GM12878 (cell line): Measurements from ENCODE around the gene DNAH17. TPM values are rescaled to one million over a fixed set of nuclear protein-coding genes. Genes with fewer than 3 reads are reported as not detected.

Experiments used
- ASH2L ChIP-seq: fragments of 300-600, 200-600 bp; sonication (generic); IDR thresholded peaks from 2 replicates; pipeline ENCODE4 v1.6.1; 2017; ENCODE audit warnings: low read depth, mild to moderate bottlenecking, borderline replicate concordance
- BCL11A ChIP-seq: IDR thresholded peaks from 2 replicates; pipeline ENCODE4 v1.6.1; 2011; ENCODE audit warnings: low read depth, low read length
- CBX5 ChIP-seq: sonication (generic); IDR thresholded peaks from 2 replicates; pipeline ENCODE4 v1.6.1; 2016; ENCODE audit warnings: low read depth, moderate library complexity, mild to moderate bottlenecking, inconsistent platforms
- HCFC1 ChIP-seq: fragments of 150-350 bp; IDR thresholded peaks from 2 replicates; pipeline ENCODE4 v1.6.1; 2014; ENCODE audit warnings: low read length
- HDAC2 ChIP-seq: fragments of 200-600 bp; sonication (generic); IDR thresholded peaks from 2 replicates; pipeline ENCODE4 v1.6.1; 2017
- IRF5 ChIP-seq: fragments of 450-650 bp; IDR thresholded peaks from 2 replicates; pipeline ENCODE4 v1.6.1; 2017; ENCODE audit warnings: borderline replicate concordance
- KDM1A ChIP-seq: fragments of 200-600 bp; sonication (generic); IDR thresholded peaks from 2 replicates; pipeline ENCODE4 v1.6.1; 2016; ENCODE audit warnings: borderline replicate concordance
- NBN ChIP-seq: fragments of 450-650 bp; IDR thresholded peaks from 2 replicates; pipeline ENCODE4 v1.6.1; 2016
- NFYA ChIP-seq: IDR thresholded peaks from 2 replicates; pipeline ENCODE4 v1.6.1; 2011; ENCODE audit warnings: low read depth, mild to moderate bottlenecking, low read length, improper control_type of control experiment, borderline replicate concordance
- NFYB ChIP-seq: IDR thresholded peaks from 2 replicates; pipeline ENCODE4 v1.6.1; 2011; ENCODE audit warnings: low read depth, mild to moderate bottlenecking, low read length, improper control_type of control experiment, moderate library complexity; ENCODE audit not compliant: insufficient read depth
- PBX3 ChIP-seq: IDR thresholded peaks from 2 replicates; pipeline ENCODE4 v1.6.1; 2011; ENCODE audit warnings: mild to moderate bottlenecking, low read depth, low read length, moderate library complexity; ENCODE audit not compliant: insufficient replicate concordance
- SMC3 ChIP-seq: IDR thresholded peaks from 2 replicates; pipeline ENCODE4 v1.6.1; 2011; ENCODE audit warnings: low read length, improper control_type of control experiment, borderline replicate concordance
- SPI1 ChIP-seq: IDR thresholded peaks from 2 replicates; pipeline ENCODE4 v1.6.1; 2011; ENCODE audit warnings: low read depth, mild to moderate bottlenecking, low read length, moderate library complexity, borderline replicate concordance; ENCODE audit not compliant: insufficient read depth
- STAT1 ChIP-seq: fragments of 450-650 bp; conservative IDR thresholded peaks from 2 replicates; pipeline ENCODE4 v1.6.1; 2014; ENCODE audit warnings: antibody characterized with exemption, mild to moderate bottlenecking
- TAF1 ChIP-seq: IDR thresholded peaks from 2 replicates; pipeline ENCODE4 v1.6.1; 2011; ENCODE audit warnings: mild to moderate bottlenecking, low read depth, low read length, borderline replicate concordance
- USF2 ChIP-seq: IDR thresholded peaks from 2 replicates; pipeline ENCODE4 v1.6.1; 2011; ENCODE audit warnings: low read depth, low read length, improper control_type of control experiment, borderline replicate concordance
- YY1 ChIP-seq: IDR thresholded peaks from 2 replicates; pipeline ENCODE4 v1.6.1; 2011; ENCODE audit warnings: low read depth, mild to moderate bottlenecking, low read length
- ZBED1 ChIP-seq: IDR thresholded peaks from 2 replicates; pipeline ENCODE4 v1.6.1; 2016; ENCODE audit warnings: borderline replicate concordance
- ZBTB4 ChIP-seq: fragments of 450-650 bp; formaldehyde crosslinking; IDR thresholded peaks from 2 replicates; pipeline ENCODE4 v1.4.0; 2022; ENCODE audit warnings: mild to moderate bottlenecking, moderate library complexity
- ZNF274 ChIP-seq: IDR thresholded peaks from one replicate; pipeline ENCODE4 v1.8.0; 2011; ENCODE audit not compliant: insufficient read length, insufficient read depth
- polyA plus RNA-seq, 11 experiments: library from polyadenylated mRNA; depleted of rRNA in 4 of 11; unstranded in 6 of 11; stranded (reverse) in 5 of 11; fragments of >200 nt; fragmentation: Nextera tagmentation in 4 of 11; fragmentation: Illumina TruSeq in 1 of 11; extraction: Ambion mirVana in 4 of 11; extraction: Trizol in 1 of 11; gene quantifications; 1 replicate in 1 of 11; 2 replicates in 10 of 11; pipeline versions ENCODE4 v1.2.1 to v1.2.3, GENCODE V29; 2011 to 2016; ENCODE audit warnings: inconsistent platforms in 2 of 11, missing spikeins in 2 of 11, low read depth in 1 of 11
- total RNA-seq, 4 experiments: library from RNA; depleted of rRNA in 3 of 4; stranded (reverse); fragments of >200 nt in 3 of 4; fragmentation: Illumina TruSeq in 1 of 4; extraction: Trizol in 1 of 4; gene quantifications; 2 replicates each; pipeline versions ENCODE4 v1.2.1 to v1.2.3, GENCODE V29; 2013 to 2021
- TF ChIP-seq, protein P1 (sequence below): IDR thresholded peaks from 2 replicates; pipeline ENCODE4 v1.6.1; 2011; ENCODE audit warnings: borderline replicate concordance, low read depth, mild to moderate bottlenecking, moderate library complexity, mixed read lengths, low read length; ENCODE audit not compliant: insufficient read depth; ENCODE audit errors: extremely low read length
- TF ChIP-seq, protein P2 (sequence below): fragments of 450-650 bp; IDR thresholded peaks from 2 replicates; pipeline ENCODE4 v1.6.1; 2018; ENCODE audit warnings: borderline replicate concordance, mild to moderate bottlenecking; ENCODE audit not compliant: partially characterized antibody

The DNAH17 gene
- total and polyA plus RNA-seq, 10 of the 15 experiments (the other 5 are each of a cell fraction or from before 2014, with no cell fraction given), result 0.16 to 2.9 (median 0.56) TPM

GRCh38 chr17:78583091-78583490 is 5.9 kb upstream of the DNAH17 start (continued):
- TF ChIP-seq USF2 (peak; percentile 34; the same call in 1 of the 2 replicates), HDAC2 (no peak), NFYA (no peak), ZNF274 (no peak), SPI1 (no peak), TAF1 (no peak), ASH2L (no peak), IRF5 (no peak), SMC3 (no peak), HCFC1 (peak; percentile 71), BCL11A (no peak), ZBTB4 (CRISPR knock-in tag) (no peak), STAT1 (no peak), NFYB (peak; percentile 65), YY1 (peak; percentile 39; the same call in 1 of the 2 replicates), KDM1A (no peak), NBN (no peak), PBX3 (no peak), ZBED1 (no peak), CBX5 (no peak)
- TF ChIP-seq, protein P1, sequence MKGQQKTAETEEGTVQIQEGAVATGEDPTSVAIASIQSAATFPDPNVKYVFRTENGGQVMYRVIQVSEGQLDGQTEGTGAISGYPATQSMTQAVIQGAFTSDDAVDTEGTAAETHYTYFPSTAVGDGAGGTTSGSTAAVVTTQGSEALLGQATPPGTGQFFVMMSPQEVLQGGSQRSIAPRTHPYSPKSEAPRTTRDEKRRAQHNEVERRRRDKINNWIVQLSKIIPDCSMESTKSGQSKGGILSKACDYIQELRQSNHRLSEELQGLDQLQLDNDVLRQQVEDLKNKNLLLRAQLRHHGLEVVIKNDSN, result peak; percentile 86
- TF ChIP-seq, protein P2, sequence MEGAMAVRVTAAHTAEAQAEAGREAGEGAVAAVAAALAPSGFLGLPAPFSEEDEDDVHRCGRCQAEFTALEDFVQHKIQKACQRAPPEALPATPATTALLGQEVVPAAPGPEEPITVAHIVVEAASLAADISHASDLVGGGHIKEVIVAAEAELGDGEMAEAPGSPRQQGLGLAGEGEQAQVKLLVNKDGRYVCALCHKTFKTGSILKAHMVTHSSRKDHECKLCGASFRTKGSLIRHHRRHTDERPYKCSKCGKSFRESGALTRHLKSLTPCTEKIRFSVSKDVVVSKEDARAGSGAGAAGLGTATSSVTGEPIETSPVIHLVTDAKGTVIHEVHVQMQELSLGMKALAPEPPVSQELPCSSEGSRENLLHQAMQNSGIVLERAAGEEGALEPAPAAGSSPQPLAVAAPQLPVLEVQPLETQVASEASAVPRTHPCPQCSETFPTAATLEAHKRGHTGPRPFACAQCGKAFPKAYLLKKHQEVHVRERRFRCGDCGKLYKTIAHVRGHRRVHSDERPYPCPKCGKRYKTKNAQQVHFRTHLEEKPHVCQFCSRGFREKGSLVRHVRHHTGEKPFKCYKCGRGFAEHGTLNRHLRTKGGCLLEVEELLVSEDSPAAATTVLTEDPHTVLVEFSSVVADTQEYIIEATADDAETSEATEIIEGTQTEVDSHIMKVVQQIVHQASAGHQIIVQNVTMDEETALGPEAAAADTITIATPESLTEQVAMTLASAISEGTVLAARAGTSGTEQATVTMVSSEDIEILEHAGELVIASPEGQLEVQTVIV, result no peak
